Measurements from ENCODE around the gene TRIM7.
"Not testable (repeated sequence)": the region's sequence is repeated elsewhere in the genome, so short reads cannot be mapped to it uniquely, and the experiment has no call there.

- not testable (repeated sequence) for TF ChIP-seq CTCF (IDR thresholded peaks at IDR 0.05; ENCODE audit: low read depth, low read length, poor library complexity, severe bottlenecking); EZH2phosphoT487 (IDR thresholded peaks at IDR 0.05; ENCODE audit: borderline replicate concordance, low read length)
Measured at GRCh38 chr5:181160755-181161533, 44.1 kb downstream of the TRIM7 start.
